ENCODE results near the gene CSKMT. TPM values are rescaled to one million over a fixed set of nuclear protein-coding genes. Genes with fewer than 3 reads are reported as not detected.
A peak's percentile ranks its signal among the peaks of the same experiment; 100 is the strongest.

CSKMT gene
- polyA plus RNA-seq, 1 donor (not counting 4 experiments of a cell fraction or from before 2014, with no cell fraction given) = 4.5 TPM

DNA sequence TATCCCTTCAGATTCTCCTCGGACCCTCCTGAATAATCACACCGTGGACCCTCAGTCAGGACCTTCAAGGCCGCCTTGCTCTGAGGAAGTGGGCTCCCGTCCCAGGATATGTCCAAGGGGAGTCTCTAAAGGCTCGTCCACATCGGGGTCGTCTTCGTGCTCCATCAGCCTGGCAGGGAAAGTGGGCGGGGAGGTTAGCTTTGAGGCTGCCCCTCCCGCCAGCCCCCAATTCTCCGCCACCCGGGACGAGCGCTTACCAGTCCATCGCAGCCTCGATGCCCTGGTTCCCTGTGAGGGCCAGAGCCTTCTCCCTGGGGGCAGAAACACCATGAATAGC, 13.3 kb downstream of the CSKMT start:
- Histone ChIP-seq H3K4me2 (ENCODE audit: control insufficient read depth, extremely low read depth, insufficient read depth, low read depth, low read length) (peak overlapping the region; percentile 99), H3K27ac (ENCODE audit: control insufficient read depth, insufficient read depth, low read length) (peak overlapping the region; percentile 91), H4K20me1 (ENCODE audit: control insufficient read depth, extremely low read depth, insufficient read depth, low read length) (no peaks in the 10 kb centered on the region), H3K79me2 (ENCODE audit: control insufficient read depth, insufficient read depth, low read length) (peaks cover 30% of the 10 kb centered on the region), H3K4me1 (ENCODE audit: control insufficient read depth, extremely low read depth, insufficient read depth, low read length) (peaks cover 16% of the 10 kb centered on the region), H3K9ac (ENCODE audit: control insufficient read depth, extremely low read depth, insufficient read depth, low read length) (peak overlapping the region; percentile 95), H3K9me1 (ENCODE audit: control insufficient read depth, extremely low read depth, insufficient read depth, low read length) (no peaks in the 10 kb centered on the region), H3K36me3 (ENCODE audit: control insufficient read depth in 2 of 2, extremely low read depth in 1 of 2, insufficient read depth in 2 of 2, low read length in 2 of 2) (peaks cover 11 to 19% of the 10 kb centered on the region in 2 experiments), H3K27me3 (ENCODE audit: control insufficient read depth, extremely low read depth, insufficient read depth, low read length) (no peaks in the 10 kb centered on the region), H3K4me3 (ENCODE audit: control insufficient read depth in 2 of 3, extremely low read depth in 1 of 3, insufficient read depth in 2 of 3, low read depth in 1 of 3, low read length in 3 of 3) (peak overlapping the region; percentile 93 to 100 (median 97)), H3K9me3 (ENCODE audit: control insufficient read depth, low read depth, low read length) (no peaks in the 10 kb centered on the region), H2AFZ (ENCODE audit: control insufficient read depth, low read length) (peak overlapping the region; percentile 83)
- dilution Hi-C loops (cut with MboI; ENCODE audit: extremely low pct_ligation_motif_present, low sequenced_read_pairs) = no loop called here
- DNase-seq (ENCODE audit: low read depth, low spot score) (no peak), FAIRE-seq (no peak)
- no peak for TF ChIP-seq EZH2 (IDR thresholded peaks at IDR 0.05; ENCODE audit: low read length)
- TF ChIP-seq, protein P1, sequence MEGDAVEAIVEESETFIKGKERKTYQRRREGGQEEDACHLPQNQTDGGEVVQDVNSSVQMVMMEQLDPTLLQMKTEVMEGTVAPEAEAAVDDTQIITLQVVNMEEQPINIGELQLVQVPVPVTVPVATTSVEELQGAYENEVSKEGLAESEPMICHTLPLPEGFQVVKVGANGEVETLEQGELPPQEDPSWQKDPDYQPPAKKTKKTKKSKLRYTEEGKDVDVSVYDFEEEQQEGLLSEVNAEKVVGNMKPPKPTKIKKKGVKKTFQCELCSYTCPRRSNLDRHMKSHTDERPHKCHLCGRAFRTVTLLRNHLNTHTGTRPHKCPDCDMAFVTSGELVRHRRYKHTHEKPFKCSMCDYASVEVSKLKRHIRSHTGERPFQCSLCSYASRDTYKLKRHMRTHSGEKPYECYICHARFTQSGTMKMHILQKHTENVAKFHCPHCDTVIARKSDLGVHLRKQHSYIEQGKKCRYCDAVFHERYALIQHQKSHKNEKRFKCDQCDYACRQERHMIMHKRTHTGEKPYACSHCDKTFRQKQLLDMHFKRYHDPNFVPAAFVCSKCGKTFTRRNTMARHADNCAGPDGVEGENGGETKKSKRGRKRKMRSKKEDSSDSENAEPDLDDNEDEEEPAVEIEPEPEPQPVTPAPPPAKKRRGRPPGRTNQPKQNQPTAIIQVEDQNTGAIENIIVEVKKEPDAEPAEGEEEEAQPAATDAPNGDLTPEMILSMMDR (optimal IDR thresholded peaks at IDR 0.05 in 1 of 3, IDR thresholded peaks at IDR 0.05 in 1 of 3, conservative IDR thresholded peaks at IDR 0.05 in 1 of 3; ENCODE audit: extremely low read depth in 1 of 3, insufficient read depth in 2 of 3, low read length in 3 of 3) = no peak

DNA sequence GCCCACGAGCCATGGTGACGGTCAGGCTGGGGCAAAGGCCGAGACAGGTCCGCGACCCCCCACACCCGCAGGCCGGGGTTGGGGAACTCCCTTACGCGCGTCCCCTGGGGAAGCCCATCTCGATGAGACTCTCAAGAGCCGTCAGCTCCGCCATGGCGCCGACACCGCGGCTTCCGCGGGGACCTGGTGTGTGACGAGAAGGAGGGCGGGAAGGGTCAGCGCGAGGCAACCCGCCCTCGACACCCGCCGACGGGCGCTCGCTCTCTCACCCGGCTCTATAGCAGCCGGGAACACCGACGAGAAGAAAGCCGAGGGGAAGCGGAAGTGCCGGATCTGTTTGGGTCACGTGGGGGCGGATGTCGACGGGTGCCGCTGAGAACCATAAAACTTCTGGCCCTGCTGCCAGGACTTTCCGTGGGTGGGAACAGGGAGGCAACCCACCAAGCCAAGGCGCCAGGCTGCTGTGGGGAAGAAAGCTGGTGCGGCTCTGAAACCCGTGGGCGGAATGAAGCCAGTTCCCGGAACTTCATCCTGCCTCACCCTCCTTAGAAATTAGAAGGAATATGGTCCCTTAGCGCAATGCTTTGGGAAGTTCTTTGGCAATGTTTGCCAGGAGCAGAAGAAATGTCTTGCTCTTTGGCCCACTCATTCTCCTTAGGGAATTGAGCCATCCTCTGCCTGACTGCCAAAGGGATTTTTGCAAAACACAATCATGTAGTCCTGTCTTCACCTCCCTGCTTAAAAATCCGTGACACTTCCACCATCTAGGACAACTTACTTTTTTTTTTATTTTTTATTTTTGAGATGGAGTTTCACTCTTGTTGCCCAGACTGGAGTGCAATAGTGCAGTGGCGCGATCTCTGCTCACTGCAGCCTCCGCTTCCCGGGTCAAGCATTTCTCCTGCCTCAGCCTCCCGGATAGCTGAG, 13.9 kb downstream of the CSKMT start, which contains the start of gene UBXN1:
Gene UBXN1, minus strand, starts transcription at position 304 of the 927 bp plus-strand sequence. Its CDS starts 150 bp downstream, at position 154.
- peak within 1 kb of the TSS; percentile 95 for H3K9ac ChIP-seq (ENCODE audit: control insufficient read depth, extremely low read depth, insufficient read depth, low read length)
- H3K9me1 ChIP-seq (ENCODE audit: control insufficient read depth, extremely low read depth, insufficient read depth, low read length) = no peaks in the 10 kb centered on the region
- no peaks in the 10 kb centered on the region for H3K27me3 ChIP-seq (ENCODE audit: control insufficient read depth, extremely low read depth, insufficient read depth, low read length)
- peaks cover 25% of the 10 kb centered on the region for H3K79me2 ChIP-seq (ENCODE audit: control insufficient read depth, insufficient read depth, low read length)
- DNase-seq (ENCODE audit: low read depth, low spot score) (no peak), FAIRE-seq (no peak)
- H3K27ac ChIP-seq (ENCODE audit: control insufficient read depth, insufficient read depth, low read length) = peak within 1 kb of the TSS; percentile 91
- dilution Hi-C loops (cut with MboI; ENCODE audit: extremely low pct_ligation_motif_present, low sequenced_read_pairs) = no loop called here
- no peaks in the 10 kb centered on the region for H3K9me3 ChIP-seq (ENCODE audit: control insufficient read depth, low read depth, low read length)
- no peaks in the 10 kb centered on the region for H4K20me1 ChIP-seq (ENCODE audit: control insufficient read depth, extremely low read depth, insufficient read depth, low read length)
- H3K4me3 ChIP-seq (ENCODE audit: control insufficient read depth in 2 of 3, extremely low read depth in 1 of 3, insufficient read depth in 2 of 3, low read depth in 1 of 3, low read length in 3 of 3) = peak within 1 kb of the TSS; percentile 93 to 100 (median 97)
- peak within 1 kb of the TSS; percentile 99 for H3K4me2 ChIP-seq (ENCODE audit: control insufficient read depth, extremely low read depth, insufficient read depth, low read depth, low read length)
- peak within 1 kb of the TSS; percentile 83 for H2AFZ ChIP-seq (ENCODE audit: control insufficient read depth, low read length)
- TF ChIP-seq, protein P1 (optimal IDR thresholded peaks at IDR 0.05 in 1 of 3, IDR thresholded peaks at IDR 0.05 in 1 of 3, conservative IDR thresholded peaks at IDR 0.05 in 1 of 3; ENCODE audit: extremely low read depth in 1 of 3, insufficient read depth in 2 of 3, low read length in 3 of 3) = no peak
- TF ChIP-seq EZH2 (IDR thresholded peaks at IDR 0.05; ENCODE audit: low read length) = no peak
- H3K36me3 ChIP-seq (ENCODE audit: control insufficient read depth in 2 of 2, extremely low read depth in 1 of 2, insufficient read depth in 2 of 2, low read length in 2 of 2) = peaks cover 10 to 19% of the 10 kb centered on the region in 2 experiments
- H3K4me1 ChIP-seq (ENCODE audit: control insufficient read depth, extremely low read depth, insufficient read depth, low read length) = peaks cover 16% of the 10 kb centered on the region

Measured in keratinocyte (primary cell).